Natural killer cell (primary cell): Measurements from ENCODE around the gene ME1. TPM values are rescaled to one million over a fixed set of nuclear protein-coding genes. Genes with fewer than 3 reads are reported as not detected.

Experiments used
- ATAC-seq, 3 donors: fragments of 150-1000 bp in 2 of 3; fragments of 200-7000 bp in 1 of 3; cut with Tn5 transposase; 1 replicate in 1 of 3; 2 replicates in 2 of 3; pipeline ENCODE4 v1.10.0; 2021; ENCODE audit warnings: mild to moderate bottlenecking in 2 of 3, moderate library complexity in 2 of 3
- DNase-seq, 2 donors: peaks; one replicate each; pipeline versions ENCODE4 v3.0.0 to v3.0.0-alpha.2; 2013 to 2021; ENCODE audit warnings: mixed read lengths in 1 of 2
- H3K27ac ChIP-seq: one replicate; pipeline ENCODE4 v1.5.1; 2013; ENCODE audit warnings: mild to moderate bottlenecking, low read length
- H3K27me3 ChIP-seq: one replicate; pipeline ENCODE4 v1.6.1; 2013; ENCODE audit warnings: low read length; ENCODE audit not compliant: control insufficient read depth, insufficient read depth
- H3K36me3 ChIP-seq: one replicate; pipeline ENCODE4 v1.6.1; 2013; ENCODE audit warnings: low read length; ENCODE audit not compliant: control insufficient read depth, insufficient read depth
- H3K4me1 ChIP-seq: one replicate; pipeline ENCODE4 v1.6.1; 2013; ENCODE audit warnings: low read length; ENCODE audit not compliant: control insufficient read depth, insufficient read depth
- H3K4me3 ChIP-seq: one replicate; pipeline ENCODE4 v1.5.1; 2013; ENCODE audit warnings: low read length
- H3K9me3 ChIP-seq: one replicate; pipeline ENCODE4 v1.6.1; 2013; ENCODE audit warnings: low read length; ENCODE audit not compliant: control insufficient read depth, insufficient read depth
- H3K27ac Mint-ChIP-seq, 2 donors: one replicate each; pipeline ENCODE4 v1.8.0; 2022; ENCODE audit warnings: mild to moderate bottlenecking in 2 of 2, mixed read lengths in 2 of 2, moderate library complexity in 1 of 2
- H3K27me3 Mint-ChIP-seq, 2 donors: one replicate each; pipeline ENCODE4 v1.8.0; 2022; ENCODE audit warnings: low read depth in 2 of 2, mixed read lengths in 2 of 2
- H3K36me3 Mint-ChIP-seq: one replicate; pipeline ENCODE4 v1.8.0; 2022; ENCODE audit warnings: mixed read lengths
- H3K4me1 Mint-ChIP-seq, 2 donors: one replicate each; pipeline ENCODE4 v1.8.0; 2022; ENCODE audit warnings: mixed read lengths in 2 of 2
- H3K4me3 Mint-ChIP-seq: one replicate; pipeline ENCODE4 v1.8.0; 2022; ENCODE audit warnings: mild to moderate bottlenecking, moderate library complexity, mixed read lengths
- H3K9me3 Mint-ChIP-seq, 2 donors: one replicate each; pipeline ENCODE4 v1.8.0; 2022; ENCODE audit warnings: mixed read lengths in 2 of 2
- CTCF ChIP-seq: fragments of 200-600 bp; IDR thresholded peaks from one replicate; pipeline ENCODE4 v1.8.0; 2022; ENCODE audit warnings: antibody characterized with exemption
- WGBS: methylation state at CpG from one replicate; pipeline ENCODE4 v1.1.7; 2013; ENCODE audit warnings: missing lambda C conversion rate; ENCODE audit not compliant: insufficient coverage; 5-methylcytosine and 5-hydroxymethylcytosine counted together
- intact Hi-C: fragments of 100-400 bp; cut with micrococcal nuclease; formaldehyde crosslinking; loops from one replicate; pipeline ENCODE4 v1.14.2; 2022
- total RNA-seq, 4 donors: library from RNA; stranded (reverse); fragments of 120-200 nt in 1 of 4; gene quantifications; one replicate each; pipeline versions ENCODE4 v1.2.3 to v1.2.4, GENCODE V29; 2013 to 2022

The ME1 gene
- total RNA-seq, 3 donors from 2014 or later (not counting 1 experiment from before 2014, with no cell fraction given) = 0.14 to 0.32 TPM; not detected in 1

GRCh38 chr6:83442752-83443151 is 11.9 kb upstream of the ME1 start:
- peaks cover 0 to 5% of the 10 kb centered on the region in 2 donors for H3K4me1 Mint-ChIP-seq
- no peaks in the 10 kb centered on the region for H3K4me1 ChIP-seq
- no peaks in the 10 kb centered on the region for H3K36me3 ChIP-seq
- ATAC-seq (no peak), DNase-seq (no peak)
- no peak overlapping the region for H3K27ac Mint-ChIP-seq
- WGBS = 14% methylated on average over 2 of the region's 2 CpGs
- H3K27me3 Mint-ChIP-seq = peaks cover 0 to 4% of the 10 kb centered on the region in 2 donors
- no peak overlapping the region for H3K27ac ChIP-seq
- H3K36me3 Mint-ChIP-seq = no peaks in the 10 kb centered on the region
- no peaks in the 10 kb centered on the region for H3K9me3 ChIP-seq
- peaks cover 2% of the 10 kb centered on the region for H3K27me3 ChIP-seq
- no peak for TF ChIP-seq CTCF
- H3K4me3 Mint-ChIP-seq = no peak overlapping the region
- no peak overlapping the region for H3K4me3 ChIP-seq
- intact Hi-C loops = no loop called here
- H3K9me3 Mint-ChIP-seq = peaks cover 0 to 3% of the 10 kb centered on the region in 2 donors

GRCh38 chr6:83439201-83439600 is 8.3 kb upstream of the ME1 start:
- H3K36me3 ChIP-seq = no peaks in the 10 kb centered on the region

DNA sequence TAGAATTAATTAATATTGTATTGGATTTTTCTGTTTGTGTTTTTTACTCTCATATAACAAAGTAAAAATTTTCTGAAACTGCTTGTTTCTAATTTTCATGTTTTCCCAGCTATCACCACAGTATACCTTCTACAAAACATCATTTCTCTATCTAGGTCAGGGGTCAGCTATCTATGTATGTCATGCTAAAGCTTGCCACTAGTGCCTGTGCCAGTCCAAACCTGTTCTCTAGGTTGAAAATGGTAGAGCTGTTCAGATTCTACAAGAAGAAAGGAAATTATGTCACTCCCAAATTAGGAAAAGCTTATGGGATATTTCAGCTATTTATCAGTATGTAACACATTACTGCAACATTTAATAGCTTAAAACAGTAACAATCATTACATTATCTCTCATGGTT is 5.8 kb upstream of the ME1 start:
- no peaks in the 10 kb centered on the region for H3K9me3 ChIP-seq

More at GRCh38 chr6:83439201-83439600, 8.3 kb upstream of the ME1 start:
- Histone ChIP-seq H3K27ac (no peak overlapping the region), H3K27me3 (peaks cover 2% of the 10 kb centered on the region), H3K4me3 (no peak overlapping the region), H3K4me1 (no peaks in the 10 kb centered on the region), H3K9me3 (no peaks in the 10 kb centered on the region)
- TF ChIP-seq CTCF = no peak
- intact Hi-C loops = no loop called here
- no peak overlapping the region for H3K4me3 Mint-ChIP-seq
- H3K4me1 Mint-ChIP-seq = peaks cover 0 to 5% of the 10 kb centered on the region in 2 donors
- H3K27me3 Mint-ChIP-seq = peaks cover 0 to 4% of the 10 kb centered on the region in 2 donors
- peaks cover 0 to 3% of the 10 kb centered on the region in 2 donors for H3K9me3 Mint-ChIP-seq
- DNase-seq (no peak), ATAC-seq (no peak)
- H3K27ac Mint-ChIP-seq = no peak overlapping the region
- WGBS = 74% methylated on average over 2 of the region's 2 CpGs
- no peaks in the 10 kb centered on the region for H3K36me3 Mint-ChIP-seq

More for the DNA sequence above, 5.8 kb upstream of the ME1 start:
- ATAC-seq (no peak), DNase-seq (no peak)
- no peak overlapping the region for H3K27ac Mint-ChIP-seq
- no peak overlapping the region for H3K4me3 Mint-ChIP-seq
- no peaks in the 10 kb centered on the region for H3K36me3 Mint-ChIP-seq
- intact Hi-C loops = no loop called here
- no peaks in the 10 kb centered on the region for H3K4me1 Mint-ChIP-seq
- peaks cover 0 to 4% of the 10 kb centered on the region in 2 donors for H3K27me3 Mint-ChIP-seq
- Histone ChIP-seq H3K4me3 (no peak overlapping the region), H3K27me3 (peaks cover 2% of the 10 kb centered on the region), H3K36me3 (no peaks in the 10 kb centered on the region), H3K4me1 (peaks cover under 1% of the 10 kb centered on the region), H3K27ac (no peak overlapping the region)
- TF ChIP-seq CTCF = no peak
- H3K9me3 Mint-ChIP-seq = peaks cover 0 to 3% of the 10 kb centered on the region in 2 donors
